HG03575 (cell line): ENCODE data around the gene GPR84.
"Not testable (repeated sequence)": the region's sequence is repeated elsewhere in the genome, so short reads cannot be mapped to it uniquely, and the experiment has no call there.

Source experiments
- ATAC-seq: cut with Tn5 transposase; IDR thresholded peaks from one replicate; pipeline ENCODE4 v1.9.1; 2021; ENCODE audit not compliant: unreplicated experiment, insufficient number of reproducible peaks, low FRiP score; ENCODE audit errors: extremely low read depth

GPR84 gene

GRCh38 chr12:54337854-54338650 lies 26.2 kb downstream of the GPR84 start:
- ATAC-seq = no peak

GRCh38 chr12:54337280-54337842 lies 26.9 kb downstream of the GPR84 start:
- no peak for ATAC-seq

- ATAC-seq = no peak
These were observed 30.8 kb downstream of the GPR84 start for GRCh38 chr12:54333420-54334034.

GRCh38 chr12:54331461-54331860 lies 32.8 kb downstream of the GPR84 start:
- ATAC-seq = no peak

- ATAC-seq = no peak
These were observed 33.8 kb downstream of the GPR84 start for GRCh38 chr12:54330442-54330841.

GRCh38 chr12:54329759-54330158 lies 34.5 kb downstream of the GPR84 start:
- no peak for ATAC-seq

GRCh38 chr12:54328595-54329337 lies 35.5 kb downstream of the GPR84 start:
- no peak for ATAC-seq

GRCh38 chr12:54325442-54326109 lies 38.7 kb downstream of the GPR84 start:
- ATAC-seq = not testable (repeated sequence)

- peak; percentile 92 for ATAC-seq
These were observed 39.5 kb downstream of the GPR84 start, which contains the start of gene COPZ1 for GRCh38 chr12:54324617-54325441. TSS of gene COPZ1 (plus strand) at chr12:54325131. CDS start at chr12:54325164, 33 bp downstream.

- no peak for ATAC-seq
These were observed 42.9 kb downstream of the GPR84 start for GRCh38 chr12:54321363-54321762.
